LNCAP (cell line): ENCODE measurements around the gene RYR1.

Experiments used
- CTCF ChIP-seq: fragments of 450-650 bp; IDR thresholded peaks from 2 replicates; pipeline ENCODE4 v1.5.1; 2017; ENCODE audit warnings: mild to moderate bottlenecking

RYR1 gene

GRCh38 chr19:38512277-38512676 is 78.8 kb downstream of the RYR1 start:
- no peak for TF ChIP-seq CTCF

DNA sequence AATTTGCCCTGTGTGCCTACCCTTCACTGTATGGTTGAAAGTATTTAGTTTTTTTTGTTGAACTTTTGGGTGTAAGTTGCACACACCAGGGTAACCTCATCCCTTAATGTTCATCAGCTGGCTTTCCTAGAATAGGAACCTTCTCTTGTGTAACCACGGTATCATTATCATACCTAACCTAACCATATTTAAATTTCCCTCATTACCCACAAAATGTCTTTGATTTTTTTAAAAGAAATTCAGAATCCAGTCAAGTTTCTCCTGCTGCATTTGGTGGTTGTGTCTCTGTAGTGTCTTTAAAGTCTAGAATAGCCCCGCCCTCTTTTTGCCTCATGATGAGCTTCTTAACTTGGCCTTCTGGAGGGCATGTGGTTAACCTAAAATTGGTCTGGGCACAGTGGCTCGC is 80.3 kb downstream of the RYR1 start:
- TF ChIP-seq CTCF, result no peak

DNA sequence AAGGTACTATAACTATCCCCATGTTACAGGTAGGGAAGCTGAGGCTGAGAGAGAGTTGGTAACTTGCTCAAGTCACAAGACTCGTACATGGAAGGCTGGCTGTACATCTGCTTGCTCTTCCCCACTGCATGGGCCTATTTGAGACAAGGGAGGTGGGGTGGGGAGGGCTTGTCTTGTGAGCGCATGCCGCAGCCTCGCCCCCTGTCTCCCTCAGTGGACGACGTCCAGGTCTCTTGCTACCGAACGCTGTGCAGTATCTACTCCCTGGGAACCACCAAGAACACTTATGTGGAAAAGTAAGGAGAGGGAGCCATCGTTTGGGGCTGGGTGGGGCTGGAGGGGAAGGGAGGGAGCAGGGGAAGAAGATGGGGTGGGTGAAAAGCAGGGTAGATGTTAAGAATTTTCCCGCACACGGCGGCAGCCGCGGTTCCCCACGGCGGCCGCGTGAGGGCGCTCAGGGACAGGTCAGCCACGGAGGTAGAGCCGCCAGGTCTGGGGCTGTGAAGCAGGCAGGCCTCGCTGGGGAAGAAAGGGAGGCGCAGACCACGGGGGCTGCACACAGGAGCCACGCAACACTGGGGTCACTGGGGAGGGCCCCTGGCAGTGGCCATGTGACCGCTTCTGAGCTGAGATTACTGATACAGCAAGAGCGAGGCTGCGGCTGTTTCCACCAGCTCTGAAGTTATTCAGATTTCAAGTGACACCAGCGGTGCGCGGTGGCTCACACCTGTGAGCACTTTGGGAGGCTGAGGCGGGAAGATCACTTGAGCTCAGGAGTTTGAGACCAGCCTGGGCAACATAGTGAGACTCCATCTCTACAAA is 81.5 kb downstream of the RYR1 start:
- peak; percentile 92 for TF ChIP-seq CTCF

- no peak for TF ChIP-seq CTCF
Observed at GRCh38 chr19:38515896-38516295, 82.4 kb downstream of the RYR1 start.

DNA sequence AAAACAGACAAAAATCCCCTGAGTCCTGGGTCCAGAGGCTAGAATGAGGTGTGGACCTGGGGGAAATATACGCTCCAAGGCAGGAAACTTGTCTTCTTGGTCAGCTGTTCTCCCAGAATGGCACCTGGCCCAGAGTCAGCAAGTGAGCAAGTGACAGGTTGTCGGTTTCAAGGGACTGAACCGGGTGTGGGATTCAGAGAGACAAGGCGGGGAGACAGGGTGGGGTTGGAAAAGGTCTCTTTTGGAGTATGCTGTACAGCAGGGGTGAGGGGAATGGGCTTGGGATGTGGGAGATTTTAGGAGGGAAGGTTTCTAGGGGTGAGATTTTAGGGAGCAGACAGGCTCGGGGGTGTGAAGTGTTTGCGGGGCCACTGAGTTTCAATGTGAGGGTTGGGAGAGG is 83.3 kb downstream of the RYR1 start:
- no peak for TF ChIP-seq CTCF

- TF ChIP-seq CTCF, result no peak
Observed at GRCh38 chr19:38517321-38517720, 83.8 kb downstream of the RYR1 start.

- TF ChIP-seq CTCF, result no peak
Observed at GRCh38 chr19:38519168-38519567, 85.7 kb downstream of the RYR1 start.

- TF ChIP-seq CTCF, result no peak
Observed at GRCh38 chr19:38519988-38520387, 86.5 kb downstream of the RYR1 start.
